K562 (cell line): Measurements from ENCODE around the gene SHROOM3. TPM values are rescaled to one million over a fixed set of nuclear protein-coding genes. Genes with fewer than 3 reads are reported as not detected.

Source experiments
- ATAC-seq: fragments of 200-7000 bp; cut with Tn5 transposase; 3 replicates; pipeline ENCODE4 v1.9.1; 2020; ENCODE audit warnings: moderate library complexity
- BruUV-seq: library from RNA; stranded (reverse); fragments of 400-500 nt; replicated peaks from 2 replicates; lab custom pipeline; 2021; lab: Mats Ljungman, UMichigan
- CTCF ChIA-PET: fragments of 300-600 bp; formaldehyde crosslinking; extraction: SDS; loops from one replicate; lab custom pipeline; 2021; ENCODE audit warnings: low intra/inter-chr PET ratio; lab: Yijun Ruan, JAX
- POLR2A ChIA-PET: fragments of 300-600, 350-650 bp; sonication (Branson Sonifier 250); formaldehyde crosslinking; extraction: SDS; loops from one replicate; lab custom pipeline; 2021; ENCODE audit warnings: antibody characterized with exemption, inconsistent platforms; lab: Yijun Ruan, JAX
- DNase-seq, 4 experiments: peaks; one replicate each; pipeline versions ENCODE4 v3.0.0 to v3.0.0-alpha.2; 2011 to 2018; ENCODE audit warnings: low spot score in 3 of 4, mixed read lengths in 3 of 4; ENCODE audit errors: extremely low read depth in 1 of 4
- FAIRE-seq: peaks from 2 replicates; lab custom pipeline; 2011; peaks lifted over from hg19 to GRCh38; lab: Jason Lieb, UNC
- H2AFZ ChIP-seq: 2 replicates; pipeline ENCODE4 v1.6.0; 2011; ENCODE audit warnings: low read depth, low read length, control low read depth, inconsistent platforms
- H3K27ac ChIP-seq: fragments of 200-600 bp; 3 replicates; pipeline ENCODE4 v1.8.0; 2011; ENCODE audit warnings: low read depth, mild to moderate bottlenecking, control low read depth, inconsistent platforms, low read length, moderate library complexity, mixed read lengths; ENCODE audit errors: extremely low read depth
- H3K27me3 ChIP-seq, 2 experiments: fragments of 300-600 bp in 1 of 2; 2 replicates in 1 of 2; 3 replicates in 1 of 2; pipeline versions ENCODE4 v1.6.0 to v1.8.0; 2011; ENCODE audit warnings: inconsistent platforms in 2 of 2, low read length in 2 of 2, mild to moderate bottlenecking in 1 of 2, mixed read lengths in 1 of 2, moderate library complexity in 1 of 2; ENCODE audit not compliant: control insufficient read depth in 2 of 2, insufficient read depth in 2 of 2
- H3K36me3 ChIP-seq: fragments of 300-600 bp; 3 replicates; pipeline ENCODE4 v1.8.0; 2011; ENCODE audit warnings: mild to moderate bottlenecking, low read length, inconsistent platforms; ENCODE audit not compliant: control insufficient read depth, insufficient read depth
- H3K4me1 ChIP-seq, 2 experiments: fragments of 200-600 bp in 1 of 2; replicated peaks in 1 of 2; 2 replicates in 1 of 2; 3 replicates in 1 of 2; pipeline versions ENCODE4 v1.5.1 to v1.8.0; 2011; ENCODE audit warnings: inconsistent platforms in 2 of 2, low read length in 2 of 2, mild to moderate bottlenecking in 1 of 2, mixed read lengths in 1 of 2, moderate library complexity in 1 of 2; ENCODE audit not compliant: control insufficient read depth in 2 of 2, insufficient read depth in 2 of 2
- H3K4me2 ChIP-seq: 2 replicates; pipeline ENCODE4 v1.6.1; 2011; ENCODE audit warnings: low read length, control low read depth, inconsistent platforms, mixed read lengths; ENCODE audit not compliant: insufficient read depth
- H3K4me3 ChIP-seq: fragments of 200-600 bp; sonication (generic), shearing (Covaris generic); 2 replicates; pipeline ENCODE4 v1.5.1; 2016; ENCODE audit warnings: control low read depth, inconsistent platforms
- H3K79me2 ChIP-seq: fragments of 200-600 bp; 3 replicates; pipeline ENCODE4 v1.8.0; 2011; ENCODE audit warnings: low read length, inconsistent platforms; ENCODE audit not compliant: control insufficient read depth, insufficient read depth
- H3K9ac ChIP-seq, 2 experiments: 2 replicates each; pipeline versions ENCODE4 v1.6.0 to v1.6.1; 2011; ENCODE audit warnings: low read depth in 2 of 2, low read length in 2 of 2, control low read depth in 1 of 2, inconsistent platforms in 1 of 2, mild to moderate bottlenecking in 1 of 2, mixed read lengths in 1 of 2; ENCODE audit not compliant: insufficient read depth in 1 of 2
- H3K9me1 ChIP-seq: one replicate; pipeline ENCODE4 v1.6.0; 2011; ENCODE audit warnings: inconsistent platforms, mild to moderate bottlenecking, low read length, moderate library complexity; ENCODE audit not compliant: control insufficient read depth, insufficient read depth
- H3K9me3 ChIP-seq: replicated peaks from 2 replicates; pipeline ENCODE4 v1.5.1; 2011; ENCODE audit warnings: low read depth, low read length, inconsistent platforms; ENCODE audit not compliant: control insufficient read depth, insufficient read depth
- H4K20me1 ChIP-seq: replicated peaks from 2 replicates; pipeline ENCODE4 v1.6.1; 2011; ENCODE audit warnings: low read length, inconsistent platforms, mixed read lengths; ENCODE audit not compliant: control insufficient read depth, insufficient read depth
- ETS2 ChIP-seq: IDR thresholded peaks from 2 replicates; pipeline ENCODE4 v1.6.1; 2016; ENCODE audit warnings: borderline replicate concordance, missing genetic modification characterization, mild to moderate bottlenecking, moderate library complexity, missing compliant biosample characterization; ENCODE audit not compliant: poor library complexity, severe bottlenecking
- MAZ ChIP-seq, 2 experiments: fragments of 450-650 bp in 1 of 2; sonication (generic) in 1 of 2; formaldehyde crosslinking; IDR thresholded peaks in 1 of 2; conservative IDR thresholded peaks in 1 of 2; 2 replicates each; pipeline versions ENCODE4 v1.4.0 to v1.5.0; 2020; ENCODE audit warnings: mild to moderate bottlenecking in 1 of 2, missing genetic modification reagents in 1 of 2
- NFIX ChIP-seq: fragments of 250-450 bp; sonication (Bioruptor Pico); IDR thresholded peaks from 2 replicates; pipeline ENCODE4 v1.4.0; 2020; ENCODE audit warnings: low read depth, mild to moderate bottlenecking, moderate library complexity
- OTX1 ChIP-seq: fragments of 450-650 bp; formaldehyde crosslinking; IDR thresholded peaks from 2 replicates; pipeline ENCODE4 v1.4.0; 2022; ENCODE audit warnings: mild to moderate bottlenecking
- POLR2AphosphoS5 ChIP-seq: IDR thresholded peaks from 2 replicates; pipeline ENCODE4 v1.6.1; 2011; ENCODE audit warnings: mild to moderate bottlenecking, low read depth, low read length, moderate library complexity; ENCODE audit not compliant: control insufficient read depth, insufficient read depth
- RBM14 ChIP-seq: fragments of 200-400 bp; formaldehyde crosslinking; IDR thresholded peaks from 2 replicates; pipeline ENCODE4 v1.6.1; 2018; ENCODE audit warnings: low read depth, mild to moderate bottlenecking, low read length, moderate library complexity, borderline replicate concordance; ENCODE audit not compliant: insufficient read depth
- RFX7 ChIP-seq: fragments of 250-450 bp; sonication (Bioruptor Pico); IDR thresholded peaks from 2 replicates; pipeline ENCODE4 v1.5.1; 2021; ENCODE audit warnings: mild to moderate bottlenecking
- SRSF3 ChIP-seq: fragments of 200-400 bp; formaldehyde crosslinking; IDR thresholded peaks from 2 replicates; pipeline ENCODE4 v1.6.1; 2016; ENCODE audit warnings: mild to moderate bottlenecking, low read length, moderate library complexity; ENCODE audit not compliant: insufficient read depth
- ZNF274 ChIP-seq: IDR thresholded peaks from 2 replicates; pipeline ENCODE4 v1.6.1; 2011; ENCODE audit warnings: low read depth, mild to moderate bottlenecking, low read length, moderate library complexity, borderline replicate concordance
- ZNF699 ChIP-seq: fragments of 250-450 bp; sonication (Bioruptor Pico); IDR thresholded peaks from 2 replicates; pipeline ENCODE4 v1.8.0; 2021; ENCODE audit warnings: mild to moderate bottlenecking, moderate library complexity; ENCODE audit not compliant: insufficient replicate concordance
- WGBS: fragments of 100-300 bp; shearing (Covaris generic); methylation state at CpG from one replicate; pipeline ENCODE4 v1.1.6; 2016; ENCODE audit warnings: low coverage, mixed read lengths; ENCODE audit not compliant: insufficient coverage; ENCODE audit errors: missing lambda C conversion rate; 5-methylcytosine and 5-hydroxymethylcytosine counted together
- in situ Hi-C: fragments of 300-500 bp; cut with MboI; formaldehyde crosslinking; loops from 4 replicates; pipeline ENCODE4 v1.15.0; 2018; ENCODE audit warnings: inconsistent platforms, mixed read lengths
- intact Hi-C: fragments of 100-400 bp; cut with micrococcal nuclease; formaldehyde crosslinking; loops from 2 replicates; pipeline ENCODE4 v1.14.2; 2022
- polyA plus RNA-seq, 8 experiments: library from polyadenylated mRNA; depleted of rRNA in 4 of 8; stranded (reverse) in 5 of 8; unstranded in 3 of 8; fragments of >200 nt; fragmentation: Nextera tagmentation in 2 of 8; fragmentation: Illumina TruSeq in 1 of 8; extraction: Ambion mirVana in 2 of 8; extraction: Trizol in 1 of 8; gene quantifications; 2 replicates each; pipeline versions ENCODE4 v1.2.1 to v1.2.3, GENCODE V29; 2011 to 2014; ENCODE audit warnings: inconsistent platforms in 1 of 8, missing spikeins in 1 of 8
- total RNA-seq, 7 experiments: library from RNA; depleted of rRNA in 6 of 7; stranded (reverse); fragments of >200 nt in 6 of 7; fragmentation: Illumina TruSeq in 2 of 7; extraction: Trizol in 2 of 7; gene quantifications; 2 replicates each; pipeline versions ENCODE4 v1.2.1 to v1.2.3, GENCODE V29; 2011 to 2021; ENCODE audit warnings: low replicate concordance in 1 of 7
- TF ChIP-seq, protein P1 (sequence below): fragments of 450-650 bp; formaldehyde crosslinking; IDR thresholded peaks from 2 replicates; pipeline ENCODE4 v1.4.0; 2020; ENCODE audit warnings: mild to moderate bottlenecking, moderate library complexity
- TF ChIP-seq, protein P2 (sequence below): IDR thresholded peaks from 2 replicates; pipeline ENCODE4 v1.6.1; 2011; ENCODE audit warnings: borderline replicate concordance, low read depth, mild to moderate bottlenecking, moderate library complexity, low read length; ENCODE audit not compliant: insufficient read depth, poor library complexity, severe bottlenecking
- TF ChIP-seq, protein P3 (sequence below): fragments of 250-450 bp; sonication (Bioruptor Pico); IDR thresholded peaks from 2 replicates; pipeline ENCODE4 v1.5.0; 2020; ENCODE audit warnings: mild to moderate bottlenecking, borderline replicate concordance

SHROOM3 gene
- total and polyA plus RNA-seq, 9 of the 15 experiments (the other 6 are each of a cell fraction or from before 2014, with no cell fraction given): 0.01 to 0.07 TPM; not detected in 7

DNA sequence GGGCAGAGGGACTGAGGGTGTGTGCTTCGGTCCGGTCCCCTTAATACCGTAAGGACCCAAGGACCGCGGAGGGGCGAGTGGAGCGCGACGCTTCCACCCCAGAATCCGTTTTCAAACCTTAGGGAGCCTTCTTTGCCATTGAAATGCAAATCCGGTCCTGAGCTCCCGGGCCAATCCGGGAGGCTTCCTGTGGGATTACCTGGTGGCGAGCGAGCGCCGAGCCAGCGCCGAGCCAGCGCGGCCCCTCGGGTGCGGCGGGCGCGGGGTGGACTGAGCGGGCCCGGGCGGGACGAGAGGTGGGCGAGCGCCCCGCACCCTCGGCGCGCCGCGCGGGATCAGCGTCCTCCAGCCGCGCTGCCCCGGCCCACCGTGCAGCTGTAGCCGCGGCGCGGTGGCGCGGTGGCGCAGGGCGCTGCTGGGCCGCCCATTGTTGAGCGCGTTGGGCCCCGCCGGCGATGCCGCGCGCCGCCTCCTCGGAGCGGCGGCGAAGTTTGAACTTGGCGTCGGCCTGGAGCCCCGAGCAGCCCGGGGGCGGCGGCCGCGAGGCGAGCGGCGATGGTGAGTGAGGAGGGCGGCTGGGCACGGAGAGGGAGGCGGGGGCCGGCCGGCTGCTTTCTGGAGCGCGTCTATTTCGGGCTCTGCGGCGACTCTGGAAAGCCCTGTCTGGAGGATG is 254.3 kb downstream of the SHROOM3 start:
- no peak overlapping the region for H2AFZ ChIP-seq
- ATAC-seq (no peak), FAIRE-seq (no peak), DNase-seq (no peak)
- H4K20me1 ChIP-seq: no peaks in the 10 kb centered on the region; the same call in 1 of the 2 replicates
- intact Hi-C loops (no loop called here), in situ Hi-C loops (no loop called here)
- peaks cover 4 to 10% of the 10 kb centered on the region in 2 experiments; a peak in 3 of 5 replicates for H3K27me3 ChIP-seq
- ChIA-PET POLR2A (interaction anchor here (1.5 kb wide), 1 partner anchor 12 kb away, joined by 3 read pairs; no protein-coding TSS in a partner anchor), CTCF (no interaction called here)
- no peak for TF ChIP-seq ZNF699 (CRISPR knock-in tag)
- TF ChIP-seq, protein P1, sequence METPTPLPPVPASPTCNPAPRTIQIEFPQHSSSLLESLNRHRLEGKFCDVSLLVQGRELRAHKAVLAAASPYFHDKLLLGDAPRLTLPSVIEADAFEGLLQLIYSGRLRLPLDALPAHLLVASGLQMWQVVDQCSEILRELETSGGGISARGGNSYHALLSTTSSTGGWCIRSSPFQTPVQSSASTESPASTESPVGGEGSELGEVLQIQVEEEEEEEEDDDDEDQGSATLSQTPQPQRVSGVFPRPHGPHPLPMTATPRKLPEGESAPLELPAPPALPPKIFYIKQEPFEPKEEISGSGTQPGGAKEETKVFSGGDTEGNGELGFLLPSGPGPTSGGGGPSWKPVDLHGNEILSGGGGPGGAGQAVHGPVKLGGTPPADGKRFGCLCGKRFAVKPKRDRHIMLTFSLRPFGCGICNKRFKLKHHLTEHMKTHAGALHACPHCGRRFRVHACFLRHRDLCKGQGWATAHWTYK (CRISPR knock-in tag): no peak
- TF ChIP-seq ZNF274: no peak
- TF ChIP-seq ETS2 (tag): no peak
- no peak for TF ChIP-seq OTX1
- TF ChIP-seq SRSF3: no peak
- TF ChIP-seq, protein P2, sequence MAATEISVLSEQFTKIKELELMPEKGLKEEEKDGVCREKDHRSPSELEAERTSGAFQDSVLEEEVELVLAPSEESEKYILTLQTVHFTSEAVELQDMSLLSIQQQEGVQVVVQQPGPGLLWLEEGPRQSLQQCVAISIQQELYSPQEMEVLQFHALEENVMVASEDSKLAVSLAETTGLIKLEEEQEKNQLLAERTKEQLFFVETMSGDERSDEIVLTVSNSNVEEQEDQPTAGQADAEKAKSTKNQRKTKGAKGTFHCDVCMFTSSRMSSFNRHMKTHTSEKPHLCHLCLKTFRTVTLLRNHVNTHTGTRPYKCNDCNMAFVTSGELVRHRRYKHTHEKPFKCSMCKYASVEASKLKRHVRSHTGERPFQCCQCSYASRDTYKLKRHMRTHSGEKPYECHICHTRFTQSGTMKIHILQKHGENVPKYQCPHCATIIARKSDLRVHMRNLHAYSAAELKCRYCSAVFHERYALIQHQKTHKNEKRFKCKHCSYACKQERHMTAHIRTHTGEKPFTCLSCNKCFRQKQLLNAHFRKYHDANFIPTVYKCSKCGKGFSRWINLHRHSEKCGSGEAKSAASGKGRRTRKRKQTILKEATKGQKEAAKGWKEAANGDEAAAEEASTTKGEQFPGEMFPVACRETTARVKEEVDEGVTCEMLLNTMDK: no peak
- TF ChIP-seq NFIX: no peak
- TF ChIP-seq MAZ (CRISPR knock-in tag; conservative IDR thresholded peaks at IDR 0.05 in 1 of 2, IDR thresholded peaks at IDR 0.05 in 1 of 2): no peak
- TF ChIP-seq POLR2AphosphoS5: no peak
- no peak for TF ChIP-seq RBM14
- TF ChIP-seq, protein P3, sequence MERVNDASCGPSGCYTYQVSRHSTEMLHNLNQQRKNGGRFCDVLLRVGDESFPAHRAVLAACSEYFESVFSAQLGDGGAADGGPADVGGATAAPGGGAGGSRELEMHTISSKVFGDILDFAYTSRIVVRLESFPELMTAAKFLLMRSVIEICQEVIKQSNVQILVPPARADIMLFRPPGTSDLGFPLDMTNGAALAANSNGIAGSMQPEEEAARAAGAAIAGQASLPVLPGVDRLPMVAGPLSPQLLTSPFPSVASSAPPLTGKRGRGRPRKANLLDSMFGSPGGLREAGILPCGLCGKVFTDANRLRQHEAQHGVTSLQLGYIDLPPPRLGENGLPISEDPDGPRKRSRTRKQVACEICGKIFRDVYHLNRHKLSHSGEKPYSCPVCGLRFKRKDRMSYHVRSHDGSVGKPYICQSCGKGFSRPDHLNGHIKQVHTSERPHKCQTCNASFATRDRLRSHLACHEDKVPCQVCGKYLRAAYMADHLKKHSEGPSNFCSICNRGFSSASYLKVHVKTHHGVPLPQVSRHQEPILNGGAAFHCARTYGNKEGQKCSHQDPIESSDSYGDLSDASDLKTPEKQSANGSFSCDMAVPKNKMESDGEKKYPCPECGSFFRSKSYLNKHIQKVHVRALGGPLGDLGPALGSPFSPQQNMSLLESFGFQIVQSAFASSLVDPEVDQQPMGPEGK (CRISPR knock-in tag): no peak
- no peak for TF ChIP-seq RFX7
- BruUV-seq: no TSS peak
- no peak overlapping the region for H3K27ac ChIP-seq
- no peaks in the 10 kb centered on the region for H3K9me1 ChIP-seq
- peaks cover 0 to 5% of the 10 kb centered on the region in 2 experiments; a peak in 2 of 5 replicates for H3K4me1 ChIP-seq
- no peaks in the 10 kb centered on the region for H3K79me2 ChIP-seq
- H3K9me3 ChIP-seq: no peaks in the 10 kb centered on the region
- H3K4me3 ChIP-seq: no peak overlapping the region
- 34% methylated on average over 14 of the region's 87 CpGs for WGBS
- no peak overlapping the region for H3K9ac ChIP-seq
- H3K4me2 ChIP-seq: no peak overlapping the region
- H3K36me3 ChIP-seq: no peaks in the 10 kb centered on the region
